SK-N-SH (cell line): ENCODE results near the gene S100A8. TPM values are rescaled to one million over a fixed set of nuclear protein-coding genes. Genes with fewer than 3 reads are reported as not detected.

ENCODE experiments used
- CTCF ChIA-PET: fragments of 300-600, 350-600 bp; formaldehyde crosslinking; extraction: SDS; loops from one replicate; lab custom pipeline; 2021; lab: Yijun Ruan, JAX
- POLR2A ChIA-PET: fragments of 350-600 bp; sonication (Branson Sonifier 250); formaldehyde crosslinking; extraction: SDS; loops from one replicate; lab custom pipeline; 2020; ENCODE audit warnings: antibody characterized with exemption, inconsistent platforms; lab: Yijun Ruan, JAX
- DNase-seq: peaks from one replicate; pipeline ENCODE4 v3.0.0; 2012
- H2AFZ ChIP-seq: fragments of 200-600 bp; sonication (generic); 2 replicates; pipeline ENCODE4 v1.8.1; 2016; ENCODE audit warnings: antibody characterized with exemption, mild to moderate bottlenecking, low read depth
- H3F3A ChIP-seq: fragments of 200-600 bp; sonication (generic); replicated peaks from 2 replicates; pipeline ENCODE3; 2016; ENCODE audit warnings: antibody characterized with exemption, mild to moderate bottlenecking; ENCODE audit not compliant: insufficient read depth
- H3K27ac ChIP-seq, 2 experiments: fragments of 200-500 bp in 1 of 2; fragments of 200-600 bp in 1 of 2; sonication (Bioruptor generic) in 1 of 2; sonication (generic), shearing (Covaris generic) in 1 of 2; 2 replicates each; pipeline versions ENCODE4 v1.5.1 to v1.6.1; 2014 to 2016; ENCODE audit warnings: low read depth in 2 of 2, inconsistent platforms in 1 of 2, low read length in 1 of 2, mild to moderate bottlenecking in 1 of 2, mixed read lengths in 1 of 2
- H3K27me3 ChIP-seq: fragments of 200-600 bp; sonication (generic), shearing (Covaris generic); 2 replicates; pipeline ENCODE4 v1.6.1; 2016; ENCODE audit warnings: mixed run types; ENCODE audit not compliant: insufficient read depth
- H3K36me3 ChIP-seq, 2 experiments: fragments of 200-500 bp in 1 of 2; fragments of 200-600 bp in 1 of 2; sonication (Bioruptor generic) in 1 of 2; sonication (generic) in 1 of 2; replicated peaks in 1 of 2; 2 replicates each; pipeline versions ENCODE3 to v1.5.1; 2014 to 2016; ENCODE audit warnings: low read length in 1 of 2, mild to moderate bottlenecking in 1 of 2; ENCODE audit not compliant: insufficient read depth in 2 of 2, control insufficient read depth in 1 of 2
- H3K4me1 ChIP-seq, 2 experiments: fragments of 200-500 bp in 1 of 2; fragments of 200-600 bp in 1 of 2; sonication (Bioruptor generic) in 1 of 2; sonication (generic), shearing (Covaris generic) in 1 of 2; 2 replicates each; pipeline versions ENCODE4 v1.5.1 to v1.6.1; 2014 to 2016; ENCODE audit warnings: low read depth in 1 of 2, low read length in 1 of 2, mixed run types in 1 of 2; ENCODE audit not compliant: insufficient read depth in 2 of 2, control insufficient read depth in 1 of 2
- H3K4me2 ChIP-seq: fragments of 200-600 bp; sonication (generic), shearing (Covaris generic); 2 replicates; pipeline ENCODE4 v1.6.1; 2017; ENCODE audit warnings: mixed run types
- H3K4me3 ChIP-seq, 2 experiments: fragments of 200-500 bp in 1 of 2; fragments of 200-600 bp in 1 of 2; sonication (Bioruptor generic) in 1 of 2; sonication (generic), shearing (Covaris generic) in 1 of 2; 2 replicates each; pipeline versions ENCODE4 v1.5.1 to v1.8.1; 2014 to 2016; ENCODE audit warnings: low read depth in 2 of 2, inconsistent platforms in 1 of 2, low read length in 1 of 2, mild to moderate bottlenecking in 1 of 2, mixed read lengths in 1 of 2, moderate library complexity in 1 of 2
- H3K79me2 ChIP-seq: fragments of 200-600 bp; sonication (generic); 2 replicates; pipeline ENCODE4 v1.8.1; 2017; ENCODE audit warnings: mild to moderate bottlenecking; ENCODE audit not compliant: insufficient read depth
- H3K9ac ChIP-seq: fragments of 200-600 bp; sonication (generic); 2 replicates; pipeline ENCODE4 v1.6.1; 2017; ENCODE audit warnings: mixed run types
- H3K9me2 ChIP-seq: fragments of 200-600 bp; sonication (generic); 2 replicates; pipeline ENCODE4 v1.6.1; 2017; ENCODE audit warnings: mixed run types
- H3K9me3 ChIP-seq: fragments of 200-600 bp; sonication (generic); 2 replicates; pipeline ENCODE4 v1.6.1; 2017; ENCODE audit warnings: mixed run types, mild to moderate bottlenecking, moderate library complexity
- H4K20me1 ChIP-seq: fragments of 200-600 bp; sonication (generic); 2 replicates; pipeline ENCODE4 v1.6.1; 2017; ENCODE audit warnings: mild to moderate bottlenecking, mixed run types; ENCODE audit not compliant: insufficient read depth
- EP300 ChIP-seq, 2 experiments: IDR thresholded peaks; 2 replicates each; pipeline versions ENCODE4 v1.4.0 to v1.6.1; 2012; ENCODE audit warnings: borderline replicate concordance in 1 of 2, low read depth in 1 of 2, low read length in 1 of 2
- EZH2phosphoT487 ChIP-seq: fragments of 200-600 bp; sonication (generic); IDR thresholded peaks from 2 replicates; pipeline ENCODE4 v1.6.1; 2017; ENCODE audit warnings: low read depth, mixed run types, mild to moderate bottlenecking, antibody characterized with exemption, moderate library complexity, borderline replicate concordance
- FOXJ3 ChIP-seq: sonication (generic); formaldehyde crosslinking; IDR thresholded peaks from 2 replicates; pipeline ENCODE4 v1.5.1; 2020; ENCODE audit warnings: mild to moderate bottlenecking, missing genetic modification reagents
- FOXM1 ChIP-seq: IDR thresholded peaks from 2 replicates; pipeline ENCODE4 v1.4.0; 2012; ENCODE audit warnings: low read depth, mild to moderate bottlenecking
- MAX ChIP-seq: IDR thresholded peaks from 2 replicates; pipeline ENCODE4 v1.4.0; 2012; ENCODE audit warnings: low read depth
- MEF2A ChIP-seq: IDR thresholded peaks from 2 replicates; pipeline ENCODE4 v1.4.0; 2012; ENCODE audit warnings: low read depth, borderline replicate concordance
- MXI1 ChIP-seq: IDR thresholded peaks from 2 replicates; pipeline ENCODE4 v1.6.1; 2012; ENCODE audit warnings: mild to moderate bottlenecking, low read depth, low read length, improper control_type of control experiment
- NRF1 ChIP-seq: IDR thresholded peaks from 2 replicates; pipeline ENCODE4 v1.6.1; 2012; ENCODE audit warnings: low read depth, mild to moderate bottlenecking, low read length
- RAD21 ChIP-seq: IDR thresholded peaks from 2 replicates; pipeline ENCODE4 v1.6.1; 2012; ENCODE audit warnings: mild to moderate bottlenecking, low read length
- RFX5 ChIP-seq: IDR thresholded peaks from 2 replicates; pipeline ENCODE4 v1.6.1; 2012; ENCODE audit warnings: mild to moderate bottlenecking, improper control_type of control experiment, low read length
- RXRA ChIP-seq: IDR thresholded peaks from 2 replicates; pipeline ENCODE4 v1.4.0; 2012; ENCODE audit warnings: low read depth, mild to moderate bottlenecking, borderline replicate concordance
- SMC3 ChIP-seq: IDR thresholded peaks from 2 replicates; pipeline ENCODE4 v1.6.1; 2012; ENCODE audit warnings: low read depth, low read length, improper control_type of control experiment
- TAF1 ChIP-seq: IDR thresholded peaks from 2 replicates; pipeline ENCODE4 v1.6.1; 2012; ENCODE audit warnings: low read depth, mild to moderate bottlenecking, low read length, moderate library complexity, borderline replicate concordance
- ZBTB33 ChIP-seq: IDR thresholded peaks from 2 replicates; pipeline ENCODE4 v1.4.0; 2012; ENCODE audit warnings: low read depth, borderline replicate concordance
- WGBS: methylation state at CpG from one replicate; pipeline ENCODE4 v1.1.6; 2017; ENCODE audit warnings: low lambda C conversion rate; 5-methylcytosine and 5-hydroxymethylcytosine counted together
- polyA plus RNA-seq, 3 experiments: library from polyadenylated mRNA; depleted of rRNA; stranded (reverse); fragments of >200 nt; gene quantifications; 2 replicates each; pipeline ENCODE4 v1.2.3, GENCODE V29; 2012
- TF ChIP-seq, protein P1 (sequence below): IDR thresholded peaks from 2 replicates; pipeline ENCODE4 v1.4.0; 2012; ENCODE audit warnings: low read depth, borderline replicate concordance

Gene S100A8
- polyA plus RNA-seq, 1 of the 3 experiments (the other 2 are of a cell fraction): not detected

GRCh38 chr1:153349363-153350320, 41.2 kb downstream of the S100A8 start:
- ChIA-PET POLR2A (no interaction called here), CTCF (interaction anchor here (0.9 to 11.7 kb wide), 4 partner anchors 8 to 161 kb away, joined by 3 to 336 read pairs (median 5); partner anchors contain the start of gene S100A9)
- H3K9ac ChIP-seq: no peak overlapping the region
- WGBS: 7% methylated on average over 15 of the region's 17 CpGs
- no peaks in the 10 kb centered on the region for H3K36me3 ChIP-seq
- no peaks in the 10 kb centered on the region for H4K20me1 ChIP-seq
- no peak overlapping the region for H3K4me3 ChIP-seq
- H3K27me3 ChIP-seq: peaks cover 69% of the 10 kb centered on the region; the same call in 1 of the 2 replicates
- no peak for TF ChIP-seq EP300 (IDR thresholded peaks at IDR 0.05; ENCODE audit: borderline replicate concordance in 1 of 2, low read depth in 1 of 2, low read length in 1 of 2)
- TF ChIP-seq NRF1: peak; percentile 2; the same call in 1 of the 2 replicates
- H3K27ac ChIP-seq: no peak overlapping the region
- H3F3A ChIP-seq: peaks cover 4% of the 10 kb centered on the region
- DNase-seq: no peak
- no peaks in the 10 kb centered on the region for H3K79me2 ChIP-seq
- H2AFZ ChIP-seq: no peak overlapping the region
- no peaks in the 10 kb centered on the region for H3K9me2 ChIP-seq
- no peak overlapping the region for H3K4me2 ChIP-seq
- H3K9me3 ChIP-seq: no peaks in the 10 kb centered on the region
- no peaks in the 10 kb centered on the region for H3K4me1 ChIP-seq

DNA sequence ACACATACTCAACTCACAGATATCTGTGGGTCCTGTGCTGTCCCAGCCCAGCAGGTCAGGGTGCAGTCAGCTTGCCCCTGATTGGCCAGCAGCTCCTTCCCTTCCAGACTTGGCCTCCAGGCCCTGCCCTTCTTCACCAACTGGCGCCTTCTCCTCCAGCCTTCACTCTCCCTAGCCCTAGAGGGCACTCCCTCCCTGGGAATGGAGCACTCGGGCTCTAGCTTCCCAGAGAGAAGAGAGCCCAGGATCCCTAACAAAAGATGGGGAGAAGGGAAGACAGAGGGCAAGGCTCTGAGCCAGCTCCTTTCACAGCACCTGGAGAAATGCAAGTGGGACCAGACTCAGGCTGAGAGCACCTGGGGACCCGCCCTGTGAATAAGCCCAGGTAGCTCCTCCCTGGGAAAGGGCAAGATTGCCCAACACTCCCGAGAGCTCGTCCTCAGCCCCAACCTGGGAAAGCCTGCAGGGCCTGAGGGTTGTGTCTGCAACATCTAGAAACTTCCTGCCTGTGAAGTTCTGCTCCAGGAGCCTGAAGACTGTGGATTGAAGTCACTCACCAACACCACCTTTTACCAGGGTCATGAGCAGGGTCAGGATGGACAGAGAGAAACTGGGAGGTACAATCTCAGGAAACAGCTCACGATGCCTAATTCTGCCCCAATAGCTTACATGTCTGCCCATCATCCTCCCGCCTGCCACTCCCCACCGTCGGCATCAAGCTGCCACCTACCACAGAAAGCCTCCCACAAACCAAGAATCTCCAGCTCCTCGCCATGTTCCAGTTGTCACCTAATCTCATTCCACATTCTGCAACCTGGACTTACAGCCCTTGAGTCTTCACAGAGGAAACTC, 42.1 kb downstream of the S100A8 start, which contains the start of gene PGLYRP4:
TSS of gene PGLYRP4 (minus strand) at position 331 of the 852 bp plus-strand sequence. CDS start 909 bp downstream, outside the sequence.
- no peaks in the 10 kb centered on the region for H3K79me2 ChIP-seq
- no peaks in the 10 kb centered on the region for H3K36me3 ChIP-seq
- no peak within 1 kb of the TSS for H3K9ac ChIP-seq
- TF ChIP-seq FOXJ3 (CRISPR knock-in tag) (no peak), RFX5 (no peak), FOXM1 (no peak)
- H4K20me1 ChIP-seq: no peaks in the 10 kb centered on the region
- H3K27me3 ChIP-seq: peaks cover 60% of the 10 kb centered on the region; the same call in 1 of the 2 replicates
- no peaks in the 10 kb centered on the region for H3K9me3 ChIP-seq
- ChIA-PET POLR2A (no interaction called here), CTCF (interaction anchor here (0.9 to 11.7 kb wide), 4 partner anchors 9 to 162 kb away, joined by 3 to 336 read pairs (median 5); partner anchors contain the start of gene S100A9)
- H3K4me1 ChIP-seq: no peaks in the 10 kb centered on the region
- DNase-seq: no peak
- WGBS: 9% methylated on average over 8 of the region's 10 CpGs
- H3K4me3 ChIP-seq: no peak within 1 kb of the TSS
- no peak within 1 kb of the TSS for H3K27ac ChIP-seq
- H3F3A ChIP-seq: peaks cover 4% of the 10 kb centered on the region
- no peak within 1 kb of the TSS for H2AFZ ChIP-seq
- no peak within 1 kb of the TSS for H3K4me2 ChIP-seq
- no peaks in the 10 kb centered on the region for H3K9me2 ChIP-seq

GRCh38 chr1:153347856-153348255, 43.0 kb downstream of the S100A8 start:
- ChIA-PET POLR2A (no interaction called here), CTCF (interaction anchor here (1.4 to 11.7 kb wide), 2 partner anchors 118 to 141 kb away, joined by 5 to 336 read pairs; no protein-coding TSS in a partner anchor)
- no peak overlapping the region for H3K4me3 ChIP-seq
- no peaks in the 10 kb centered on the region for H3K4me1 ChIP-seq
- H3F3A ChIP-seq: peaks cover 4% of the 10 kb centered on the region
- H3K27ac ChIP-seq: no peak overlapping the region
- H2AFZ ChIP-seq: no peak overlapping the region
- no peaks in the 10 kb centered on the region for H3K9me2 ChIP-seq
- WGBS: 0% methylated on average over 7 of the region's 7 CpGs
- H3K9me3 ChIP-seq: no peaks in the 10 kb centered on the region
- H4K20me1 ChIP-seq: no peaks in the 10 kb centered on the region
- no peak overlapping the region for H3K9ac ChIP-seq
- H3K79me2 ChIP-seq: no peaks in the 10 kb centered on the region
- no peak for DNase-seq
- H3K4me2 ChIP-seq: no peak overlapping the region
- no peaks in the 10 kb centered on the region for H3K36me3 ChIP-seq
- H3K27me3 ChIP-seq: peaks cover 60% of the 10 kb centered on the region; the same call in 1 of the 2 replicates
- no peak for TF ChIP-seq MEF2A
- TF ChIP-seq, protein P1, sequence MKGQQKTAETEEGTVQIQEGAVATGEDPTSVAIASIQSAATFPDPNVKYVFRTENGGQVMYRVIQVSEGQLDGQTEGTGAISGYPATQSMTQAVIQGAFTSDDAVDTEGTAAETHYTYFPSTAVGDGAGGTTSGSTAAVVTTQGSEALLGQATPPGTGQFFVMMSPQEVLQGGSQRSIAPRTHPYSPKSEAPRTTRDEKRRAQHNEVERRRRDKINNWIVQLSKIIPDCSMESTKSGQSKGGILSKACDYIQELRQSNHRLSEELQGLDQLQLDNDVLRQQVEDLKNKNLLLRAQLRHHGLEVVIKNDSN: no peak
- no peak for TF ChIP-seq MAX
- no peak for TF ChIP-seq RAD21
- TF ChIP-seq TAF1: no peak
- no peak for TF ChIP-seq NRF1
- no peak for TF ChIP-seq EZH2phosphoT487
- no peak for TF ChIP-seq SMC3
- TF ChIP-seq ZBTB33: no peak
- no peak for TF ChIP-seq MXI1
- no peak for TF ChIP-seq RXRA
